HL-60 (cell line): ENCODE results near the gene FAM234B.

Experiments used
- DNase-seq, 2 experiments: peaks; one replicate each; pipeline ENCODE4 v3.0.0-alpha.2; 2010 to 2020; ENCODE audit warnings: low read depth in 1 of 2, low spot score in 1 of 2
- H3K27ac ChIP-seq: fragments of 250-450 bp; sonication (Bioruptor Pico); replicated peaks from 2 replicates; pipeline ENCODE4 v1.5.1; 2020; ENCODE audit warnings: mild to moderate bottlenecking, moderate library complexity
- H3K27me3 ChIP-seq: fragments of 250-450 bp; sonication (Bioruptor Pico); 2 replicates; pipeline ENCODE4 v1.5.1; 2021; ENCODE audit warnings: mild to moderate bottlenecking, moderate library complexity; ENCODE audit not compliant: insufficient read depth, poor library complexity, severe bottlenecking
- H3K4me3 ChIP-seq: replicated peaks from 2 replicates; pipeline ENCODE4 v1.5.1; 2011; ENCODE audit warnings: mild to moderate bottlenecking, control low read depth, low read length; ENCODE audit not compliant: insufficient read depth
- GABPA ChIP-seq: IDR thresholded peaks from 2 replicates; pipeline ENCODE4 v1.6.1; 2012; ENCODE audit warnings: low read depth
- POLR2AphosphoS5 ChIP-seq: IDR thresholded peaks from 2 replicates; pipeline ENCODE4 v1.6.1; 2012; ENCODE audit warnings: low read depth
- SPI1 ChIP-seq: IDR thresholded peaks from 2 replicates; pipeline ENCODE4 v1.6.1; 2012; ENCODE audit warnings: low read depth, mild to moderate bottlenecking, borderline replicate concordance
- TF ChIP-seq, protein P1 (sequence below): IDR thresholded peaks from 2 replicates; pipeline ENCODE4 v1.6.1; 2012; ENCODE audit warnings: low read depth; ENCODE audit not compliant: insufficient replicate concordance
- TF ChIP-seq, protein P2 (sequence below): IDR thresholded peaks from one replicate; pipeline ENCODE4 v1.5.1; 2011; ENCODE audit warnings: low read length, control low read depth, inconsistent platforms; ENCODE audit not compliant: insufficient read depth

The FAM234B gene

GRCh38 chr12:13073173-13073572 lies 29.0 kb downstream of the FAM234B start:
- Histone ChIP-seq H3K27me3 (no peaks in the 10 kb centered on the region), H3K27ac (no peak overlapping the region), H3K4me3 (no peak overlapping the region)
- TF ChIP-seq POLR2AphosphoS5 (no peak), GABPA (no peak), SPI1 (no peak)
- TF ChIP-seq, protein P1, sequence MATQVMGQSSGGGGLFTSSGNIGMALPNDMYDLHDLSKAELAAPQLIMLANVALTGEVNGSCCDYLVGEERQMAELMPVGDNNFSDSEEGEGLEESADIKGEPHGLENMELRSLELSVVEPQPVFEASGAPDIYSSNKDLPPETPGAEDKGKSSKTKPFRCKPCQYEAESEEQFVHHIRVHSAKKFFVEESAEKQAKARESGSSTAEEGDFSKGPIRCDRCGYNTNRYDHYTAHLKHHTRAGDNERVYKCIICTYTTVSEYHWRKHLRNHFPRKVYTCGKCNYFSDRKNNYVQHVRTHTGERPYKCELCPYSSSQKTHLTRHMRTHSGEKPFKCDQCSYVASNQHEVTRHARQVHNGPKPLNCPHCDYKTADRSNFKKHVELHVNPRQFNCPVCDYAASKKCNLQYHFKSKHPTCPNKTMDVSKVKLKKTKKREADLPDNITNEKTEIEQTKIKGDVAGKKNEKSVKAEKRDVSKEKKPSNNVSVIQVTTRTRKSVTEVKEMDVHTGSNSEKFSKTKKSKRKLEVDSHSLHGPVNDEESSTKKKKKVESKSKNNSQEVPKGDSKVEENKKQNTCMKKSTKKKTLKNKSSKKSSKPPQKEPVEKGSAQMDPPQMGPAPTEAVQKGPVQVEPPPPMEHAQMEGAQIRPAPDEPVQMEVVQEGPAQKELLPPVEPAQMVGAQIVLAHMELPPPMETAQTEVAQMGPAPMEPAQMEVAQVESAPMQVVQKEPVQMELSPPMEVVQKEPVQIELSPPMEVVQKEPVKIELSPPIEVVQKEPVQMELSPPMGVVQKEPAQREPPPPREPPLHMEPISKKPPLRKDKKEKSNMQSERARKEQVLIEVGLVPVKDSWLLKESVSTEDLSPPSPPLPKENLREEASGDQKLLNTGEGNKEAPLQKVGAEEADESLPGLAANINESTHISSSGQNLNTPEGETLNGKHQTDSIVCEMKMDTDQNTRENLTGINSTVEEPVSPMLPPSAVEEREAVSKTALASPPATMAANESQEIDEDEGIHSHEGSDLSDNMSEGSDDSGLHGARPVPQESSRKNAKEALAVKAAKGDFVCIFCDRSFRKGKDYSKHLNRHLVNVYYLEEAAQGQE: no peak
- TF ChIP-seq, protein P2, sequence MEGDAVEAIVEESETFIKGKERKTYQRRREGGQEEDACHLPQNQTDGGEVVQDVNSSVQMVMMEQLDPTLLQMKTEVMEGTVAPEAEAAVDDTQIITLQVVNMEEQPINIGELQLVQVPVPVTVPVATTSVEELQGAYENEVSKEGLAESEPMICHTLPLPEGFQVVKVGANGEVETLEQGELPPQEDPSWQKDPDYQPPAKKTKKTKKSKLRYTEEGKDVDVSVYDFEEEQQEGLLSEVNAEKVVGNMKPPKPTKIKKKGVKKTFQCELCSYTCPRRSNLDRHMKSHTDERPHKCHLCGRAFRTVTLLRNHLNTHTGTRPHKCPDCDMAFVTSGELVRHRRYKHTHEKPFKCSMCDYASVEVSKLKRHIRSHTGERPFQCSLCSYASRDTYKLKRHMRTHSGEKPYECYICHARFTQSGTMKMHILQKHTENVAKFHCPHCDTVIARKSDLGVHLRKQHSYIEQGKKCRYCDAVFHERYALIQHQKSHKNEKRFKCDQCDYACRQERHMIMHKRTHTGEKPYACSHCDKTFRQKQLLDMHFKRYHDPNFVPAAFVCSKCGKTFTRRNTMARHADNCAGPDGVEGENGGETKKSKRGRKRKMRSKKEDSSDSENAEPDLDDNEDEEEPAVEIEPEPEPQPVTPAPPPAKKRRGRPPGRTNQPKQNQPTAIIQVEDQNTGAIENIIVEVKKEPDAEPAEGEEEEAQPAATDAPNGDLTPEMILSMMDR: no peak
- no peak for DNase-seq

DNA sequence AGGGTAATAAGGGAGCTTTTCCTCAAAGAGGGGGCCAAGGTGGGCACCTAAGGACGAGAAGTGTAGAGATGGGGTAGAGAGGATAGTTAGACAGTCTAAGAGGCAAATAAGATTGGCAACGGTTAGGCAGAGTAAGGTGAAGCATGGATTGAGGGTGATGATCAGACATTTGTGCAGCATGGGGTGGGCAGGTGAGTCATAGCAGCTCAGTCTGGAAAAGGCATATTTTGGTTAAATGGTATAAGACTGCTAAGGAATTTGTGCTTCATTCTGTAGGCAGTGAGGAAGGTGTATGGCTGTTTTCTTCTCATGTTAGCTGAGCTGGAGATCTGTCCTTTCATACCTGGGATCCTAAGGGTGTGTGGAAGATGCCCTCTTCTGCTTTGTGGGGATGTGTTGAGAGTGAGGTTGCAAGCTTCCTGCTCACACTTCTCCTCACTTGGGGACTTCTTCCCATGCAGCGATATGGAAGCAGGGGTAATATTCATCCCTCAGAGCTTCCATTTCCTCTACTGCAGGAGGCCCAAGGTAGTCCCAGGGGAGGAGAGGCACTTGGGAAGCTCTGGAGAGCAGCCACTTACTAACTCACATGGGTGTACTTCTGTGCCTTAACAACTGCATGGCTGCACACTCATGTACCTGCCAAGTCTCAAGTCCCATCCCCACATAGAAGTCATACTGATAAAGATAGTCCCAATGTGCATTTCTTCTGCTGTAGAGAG lies 30.4 kb downstream of the FAM234B start:
- Histone ChIP-seq H3K27me3 (no peaks in the 10 kb centered on the region), H3K27ac (no peak overlapping the region), H3K4me3 (no peak overlapping the region)
- TF ChIP-seq GABPA: no peak
- no peak for TF ChIP-seq POLR2AphosphoS5
- TF ChIP-seq, protein P2: no peak
- DNase-seq: no peak

DNA sequence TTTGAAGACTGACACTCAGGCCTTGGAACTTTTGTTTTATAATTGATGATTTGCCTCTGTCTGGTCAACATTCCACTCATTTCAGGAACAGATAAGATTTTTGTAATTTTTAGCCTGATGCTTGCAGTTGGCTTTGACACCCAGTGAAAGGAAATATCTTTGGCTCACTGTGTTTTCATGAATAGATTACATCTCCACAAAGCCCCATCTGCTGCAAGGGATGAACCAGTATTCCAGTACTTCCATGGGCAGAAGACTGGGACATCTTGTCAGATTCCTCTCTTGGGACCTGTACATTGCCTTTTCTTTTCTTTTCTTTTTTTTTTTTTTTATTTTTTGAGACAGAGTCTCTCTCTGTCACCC lies 30.9 kb downstream of the FAM234B start:
- no peak for DNase-seq
- no peak for TF ChIP-seq POLR2AphosphoS5
- TF ChIP-seq GABPA: no peak
- TF ChIP-seq SPI1: no peak
- TF ChIP-seq, protein P2: no peak
- TF ChIP-seq, protein P1: no peak
- Histone ChIP-seq H3K4me3 (no peak overlapping the region), H3K27me3 (no peaks in the 10 kb centered on the region), H3K27ac (no peak overlapping the region)
